ENCODE data around the gene DNPH1.

DNA sequence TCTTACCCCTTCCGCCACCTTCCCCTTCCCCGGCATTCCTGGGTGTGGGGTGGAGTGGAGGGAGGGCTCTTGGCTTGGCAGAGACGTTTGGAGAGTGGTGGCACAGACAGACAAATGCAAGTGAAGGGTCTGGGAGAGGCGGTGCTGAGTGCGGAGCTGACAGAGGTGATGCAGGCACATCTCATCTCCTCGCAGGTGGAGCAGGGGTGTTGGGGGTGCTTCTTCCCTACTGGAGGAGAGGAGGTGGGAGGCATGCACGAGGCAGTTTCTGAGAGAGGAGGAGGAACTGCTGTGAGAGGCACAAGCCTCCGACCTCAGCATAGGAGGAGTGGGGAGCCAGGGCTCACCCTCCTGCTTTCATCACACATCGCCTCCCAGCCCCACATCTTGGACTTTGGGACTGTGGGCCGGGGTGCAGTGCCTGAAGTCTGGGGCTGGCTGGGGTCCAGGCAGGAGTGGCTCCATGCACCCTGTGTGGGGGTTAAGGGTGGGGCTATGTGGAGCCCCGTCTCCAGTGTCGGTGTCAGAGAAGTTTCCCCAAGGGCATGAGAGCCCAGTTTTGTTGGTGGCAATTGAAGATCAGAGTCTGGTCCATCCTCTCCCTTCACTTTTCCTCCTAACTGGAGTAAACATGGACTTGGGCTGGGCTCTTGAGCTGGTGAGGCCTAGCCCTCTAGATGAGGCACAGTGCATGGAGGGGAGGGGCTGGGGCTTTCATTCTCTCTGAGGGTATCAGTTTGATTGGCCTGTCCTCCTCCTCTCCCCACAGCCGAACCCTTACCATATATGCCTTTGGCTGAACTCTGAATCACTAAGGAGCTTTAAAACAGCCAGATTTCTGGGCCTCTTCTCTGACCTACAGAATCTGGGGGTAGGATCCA lies 48.6 kb upstream of the DNPH1 start:
- TF ChIP-seq, protein P1, sequence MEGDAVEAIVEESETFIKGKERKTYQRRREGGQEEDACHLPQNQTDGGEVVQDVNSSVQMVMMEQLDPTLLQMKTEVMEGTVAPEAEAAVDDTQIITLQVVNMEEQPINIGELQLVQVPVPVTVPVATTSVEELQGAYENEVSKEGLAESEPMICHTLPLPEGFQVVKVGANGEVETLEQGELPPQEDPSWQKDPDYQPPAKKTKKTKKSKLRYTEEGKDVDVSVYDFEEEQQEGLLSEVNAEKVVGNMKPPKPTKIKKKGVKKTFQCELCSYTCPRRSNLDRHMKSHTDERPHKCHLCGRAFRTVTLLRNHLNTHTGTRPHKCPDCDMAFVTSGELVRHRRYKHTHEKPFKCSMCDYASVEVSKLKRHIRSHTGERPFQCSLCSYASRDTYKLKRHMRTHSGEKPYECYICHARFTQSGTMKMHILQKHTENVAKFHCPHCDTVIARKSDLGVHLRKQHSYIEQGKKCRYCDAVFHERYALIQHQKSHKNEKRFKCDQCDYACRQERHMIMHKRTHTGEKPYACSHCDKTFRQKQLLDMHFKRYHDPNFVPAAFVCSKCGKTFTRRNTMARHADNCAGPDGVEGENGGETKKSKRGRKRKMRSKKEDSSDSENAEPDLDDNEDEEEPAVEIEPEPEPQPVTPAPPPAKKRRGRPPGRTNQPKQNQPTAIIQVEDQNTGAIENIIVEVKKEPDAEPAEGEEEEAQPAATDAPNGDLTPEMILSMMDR (IDR thresholded peaks at IDR 0.05) = no peak
- no peak for TF ChIP-seq POLR2A (IDR thresholded peaks at IDR 0.05)

All from esophagus squamous epithelium (tissue), 4 donors.